GM12892 (cell line): ENCODE results near the gene CHMP2A.

Experiments used
- POLR2A ChIP-seq: IDR thresholded peaks from 2 replicates; pipeline ENCODE4 v1.6.1; 2011; ENCODE audit warnings: low read depth, low read length, control low read depth
- POLR2AphosphoS5 ChIP-seq: IDR thresholded peaks from 2 replicates; pipeline ENCODE4 v1.6.1; 2011; ENCODE audit warnings: low read depth, low read length, control low read depth

DNA sequence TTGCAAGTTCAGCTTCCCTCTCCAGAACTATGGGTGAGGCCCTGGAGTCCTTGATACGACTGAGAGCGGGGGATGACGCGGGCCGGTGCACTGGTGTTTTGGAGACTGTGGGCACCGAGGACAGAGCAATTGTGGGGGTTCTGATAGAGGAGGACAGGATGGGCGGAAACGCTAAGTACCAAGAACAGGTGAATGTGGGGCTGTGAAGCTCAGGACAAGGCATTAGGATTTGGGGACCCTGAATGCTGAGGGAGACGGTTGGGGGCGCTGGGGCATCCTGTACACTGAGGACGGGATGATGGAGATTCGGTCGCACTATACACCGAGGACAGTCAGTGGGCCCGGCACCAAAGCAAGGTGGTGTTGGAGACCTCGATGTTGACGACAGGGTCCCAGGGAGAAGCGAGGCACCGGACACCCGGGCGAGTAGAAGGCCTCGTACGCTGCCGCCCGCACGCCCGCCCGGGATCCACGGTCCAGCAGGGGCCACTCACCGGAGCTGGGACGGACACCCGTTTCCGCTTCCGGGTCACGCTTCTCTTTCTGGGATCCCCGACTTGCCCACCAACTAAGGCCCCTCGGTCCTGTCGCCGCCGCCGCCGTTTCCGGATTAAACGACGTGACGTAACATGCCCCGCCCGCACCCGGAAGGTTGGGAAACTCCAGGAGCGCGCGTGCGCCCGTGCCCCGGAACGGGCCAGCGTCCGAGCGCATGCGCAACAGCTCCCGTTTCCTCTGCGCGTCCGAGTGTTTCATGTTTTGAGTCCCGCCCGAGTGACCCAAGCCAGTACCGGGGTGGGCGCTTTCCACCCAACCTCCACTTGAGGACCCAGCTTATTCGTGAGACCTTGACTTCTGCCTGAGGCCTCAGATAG is at the start of gene CHMP2A:
- TF ChIP-seq POLR2A (peak; percentile 84), POLR2AphosphoS5 (peak; percentile 85)
